Jurkat, Clone E6-1 (cell line): ENCODE data around the gene HS6ST3.
A peak's percentile ranks its signal among the peaks of the same experiment; 100 is the strongest.
"Not testable (repeated sequence)": the region's sequence is repeated elsewhere in the genome, so short reads cannot be mapped to it uniquely, and the experiment has no call there.

Experiments
- DNase-seq: peaks from one replicate; pipeline ENCODE4 v3.0.0-alpha.2; 2011; ENCODE audit warnings: low read depth, low spot score
- H3K4me3 ChIP-seq: 2 replicates; pipeline ENCODE4 v1.5.1; 2011; ENCODE audit warnings: mild to moderate bottlenecking, low read length, control low read depth, moderate library complexity

HS6ST3 gene

GRCh38 chr13:96090240-96091101 is 564 bp downstream of the HS6ST3 start:
- H3K4me3 ChIP-seq, result no peak overlapping the region

GRCh38 chr13:96091164-96092117 is 1.5 kb downstream of the HS6ST3 start:
- no peak overlapping the region for H3K4me3 ChIP-seq
- no peak for DNase-seq

More at GRCh38 chr13:96090240-96091101, 564 bp downstream of the HS6ST3 start:
- no peak for DNase-seq

GRCh38 chr13:96093296-96094006 is 3.5 kb downstream of the HS6ST3 start:
- no peak for DNase-seq
- no peak overlapping the region for H3K4me3 ChIP-seq

GRCh38 chr13:96100457-96101220 is 10.7 kb downstream of the HS6ST3 start:
- H3K4me3 ChIP-seq, result no peak overlapping the region
- DNase-seq, result no peak

- DNase-seq, result no peak
- H3K4me3 ChIP-seq, result no peak overlapping the region
Measured at GRCh38 chr13:96104516-96104915, 14.6 kb downstream of the HS6ST3 start.

GRCh38 chr13:96108072-96108471 is 18.2 kb downstream of the HS6ST3 start:
- not testable (repeated sequence) for H3K4me3 ChIP-seq, DNase-seq

GRCh38 chr13:96109125-96109524 is 19.2 kb downstream of the HS6ST3 start:
- no peak for DNase-seq
- H3K4me3 ChIP-seq, result no peak overlapping the region

- H3K4me3 ChIP-seq, result no peak overlapping the region
- no peak for DNase-seq
Measured at GRCh38 chr13:96112936-96113335, 23.0 kb downstream of the HS6ST3 start.

GRCh38 chr13:96115368-96115767 is 25.5 kb downstream of the HS6ST3 start:
- not testable (repeated sequence) for H3K4me3 ChIP-seq, DNase-seq

- no peak for DNase-seq
Measured at GRCh38 chr13:96119921-96120320, 30.0 kb downstream of the HS6ST3 start.

GRCh38 chr13:96130818-96131340 is 41.0 kb downstream of the HS6ST3 start:
- no peak for DNase-seq
- H3K4me3 ChIP-seq, result no peak overlapping the region

More at GRCh38 chr13:96119921-96120320, 30.0 kb downstream of the HS6ST3 start:
- no peak overlapping the region for H3K4me3 ChIP-seq

GRCh38 chr13:96141032-96141431 is 51.1 kb downstream of the HS6ST3 start:
- H3K4me3 ChIP-seq, result no peak overlapping the region
- peak; percentile 18 for DNase-seq

GRCh38 chr13:96159725-96160124 is 69.8 kb downstream of the HS6ST3 start:
- no peak overlapping the region for H3K4me3 ChIP-seq
- no peak for DNase-seq

- no peak overlapping the region for H3K4me3 ChIP-seq
- no peak for DNase-seq
Measured at GRCh38 chr13:96161141-96161540, 71.2 kb downstream of the HS6ST3 start.

GRCh38 chr13:96165840-96166239 is 75.9 kb downstream of the HS6ST3 start:
- no peak overlapping the region for H3K4me3 ChIP-seq
- DNase-seq, result no peak

GRCh38 chr13:96172066-96172465 is 82.2 kb downstream of the HS6ST3 start:
- no peak for DNase-seq
- H3K4me3 ChIP-seq, result no peak overlapping the region

GRCh38 chr13:96178759-96179158 is 88.9 kb downstream of the HS6ST3 start:
- no peak overlapping the region for H3K4me3 ChIP-seq
- DNase-seq, result no peak

GRCh38 chr13:96179309-96179708 is 89.4 kb downstream of the HS6ST3 start:
- no peak for DNase-seq
- H3K4me3 ChIP-seq, result no peak overlapping the region
